ENCODE measurements around the gene AFF3. TPM values are rescaled to one million over a fixed set of nuclear protein-coding genes. Genes with fewer than 3 reads are reported as not detected.
"Not testable (repeated sequence)": the region's sequence is repeated elsewhere in the genome, so short reads cannot be mapped to it uniquely, and the experiment has no call there.

AFF3 gene
- total and polyA plus RNA-seq, 8 donors: 1.4 to 78.8 (median 14.7) TPM

DNA sequence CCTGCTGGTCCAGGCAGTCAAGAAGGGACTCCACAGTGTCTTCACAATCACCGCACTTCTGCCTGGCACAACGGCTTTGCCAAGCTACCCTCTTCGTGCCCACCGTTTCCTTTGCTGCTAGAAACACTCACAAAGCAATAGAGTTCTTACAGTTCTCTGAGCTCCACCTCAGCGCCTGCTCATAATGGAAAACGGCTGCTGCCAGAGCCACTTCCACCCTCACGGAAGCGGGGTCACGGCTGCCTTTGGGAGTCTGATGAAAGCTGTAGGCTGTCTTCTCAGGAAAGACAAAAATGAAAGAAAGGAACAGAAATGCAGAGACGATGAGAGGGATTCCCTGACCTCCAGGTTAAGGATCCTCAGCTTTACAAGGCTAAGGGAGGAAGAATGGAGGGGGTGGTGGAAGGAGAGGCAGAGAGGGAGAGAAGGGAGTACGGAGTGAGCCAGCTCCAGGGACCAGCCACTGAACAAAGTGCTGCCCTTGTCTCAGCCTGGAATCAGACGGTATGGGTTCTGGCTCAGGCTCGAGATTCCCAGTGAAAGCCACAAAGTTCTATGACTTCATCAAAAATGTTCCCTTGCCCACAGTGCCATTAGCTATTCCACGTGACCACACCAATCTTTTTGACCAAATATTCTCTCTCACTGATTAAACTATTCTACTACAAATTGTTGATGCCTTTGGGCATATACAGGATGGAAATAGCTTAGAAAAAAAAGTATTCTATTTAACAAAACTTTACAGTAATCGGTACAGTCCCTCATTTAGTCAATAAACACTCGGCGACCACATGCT, 58.8 kb downstream of the AFF3 start:
- not testable (repeated sequence) for H3K36me3 ChIP-seq
- H3K27ac ChIP-seq: peak overlapping the region in 1 of 5 donors; percentile 24

DNA sequence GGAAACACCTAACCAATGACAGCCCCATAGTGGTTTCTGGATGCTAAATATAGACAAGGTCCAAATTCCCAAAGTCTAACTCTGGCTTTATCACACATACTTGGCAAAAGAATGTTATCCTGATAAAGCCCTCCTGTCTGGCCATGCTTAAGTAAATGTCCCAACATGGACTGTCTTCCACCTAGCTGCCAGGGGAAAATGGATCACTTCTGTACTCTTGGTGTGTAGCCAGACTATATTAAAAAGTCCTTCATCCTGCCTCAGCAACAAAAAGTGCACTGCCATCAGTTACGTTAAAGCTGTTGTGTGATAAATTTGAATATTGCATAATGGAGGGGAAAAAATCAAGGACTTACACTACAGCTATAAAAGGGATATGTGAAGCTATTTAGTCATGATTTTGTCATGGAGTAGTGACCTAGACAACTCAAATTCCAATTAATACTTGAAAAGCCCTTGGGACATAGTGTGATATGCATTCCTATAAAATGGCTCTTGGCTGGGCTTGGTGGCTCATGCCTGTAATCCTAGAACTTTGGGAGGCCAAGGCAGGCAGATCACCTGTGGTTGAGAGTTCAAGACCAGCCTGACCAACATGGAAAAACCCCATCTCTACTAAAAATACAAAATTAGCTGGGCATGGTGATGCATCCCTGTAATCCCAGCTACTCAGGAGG, 60.0 kb downstream of the AFF3 start:
- H3K27ac ChIP-seq: peak overlapping the region in 1 of 5 donors; percentile 24
- intact Hi-C loops (cut with DNase I; ENCODE audit: low total_unique reads); H3K9me3 ChIP-seq; H3K36me3 ChIP-seq; H3K27me3 ChIP-seq; H3K4me3 ChIP-seq; DNase-seq: not testable (repeated sequence)
- H3K4me1 ChIP-seq: peaks cover 0 to 11% (median 0%) of the 10 kb centered on the region in 4 donors
- WGBS, 5 donors: 40 to 71% (median 66%) methylated on average over 1 of the region's 1 CpG

More for the DNA sequence above, 58.8 kb downstream of the AFF3 start:
- DNase-seq; H3K4me3 ChIP-seq; H3K4me1 ChIP-seq; H3K27me3 ChIP-seq; intact Hi-C loops (cut with DNase I; ENCODE audit: low total_unique reads); H3K9me3 ChIP-seq: not testable (repeated sequence)
- 84 to 92% (median 88%) methylated on average over 14 to 15 of the region's 17 CpGs for WGBS, 5 donors

- H3K27ac ChIP-seq: no peak overlapping the region
- no peak overlapping the region for H3K4me3 ChIP-seq
- intact Hi-C loops (cut with DNase I; ENCODE audit: low total_unique reads): no loop called here
- peaks cover 0 to 26% (median 0%) of the 10 kb centered on the region in 4 donors for H3K4me1 ChIP-seq
- WGBS, 5 donors: 82 to 94% (median 89%) methylated on average over 3 of the region's 3 CpGs
- no peaks in the 10 kb centered on the region for H3K36me3 ChIP-seq
- no peaks in the 10 kb centered on the region for H3K27me3 ChIP-seq
- no peak for DNase-seq
- TF ChIP-seq POLR2A (IDR thresholded peaks at IDR 0.05) (no peak), POLR2AphosphoS5 (IDR thresholded peaks at IDR 0.05) (no peak)
- no peaks in the 10 kb centered on the region for H3K9me3 ChIP-seq
Observed at GRCh38 chr2:100077935-100078334, 64.5 kb downstream of the AFF3 start.

DNA sequence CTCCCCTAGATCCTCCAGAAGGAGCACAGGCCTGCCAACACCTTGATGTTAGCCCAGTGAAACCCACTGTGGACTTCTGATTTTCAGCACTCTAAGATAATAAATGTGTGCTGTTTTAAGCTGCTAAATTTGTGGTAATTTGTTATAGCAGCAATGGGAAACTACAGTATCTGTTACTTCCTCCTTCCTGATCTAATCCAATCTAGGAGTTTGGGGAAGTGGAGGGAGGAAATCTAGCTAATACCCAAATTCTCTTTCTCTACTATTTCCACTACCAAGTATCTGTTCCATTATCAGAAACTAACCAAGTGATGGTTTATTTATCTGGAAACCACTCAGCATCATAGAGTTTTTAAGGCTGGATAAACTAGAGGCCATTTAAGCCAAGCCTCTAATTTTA, 64.9 kb downstream of the AFF3 start:
- TF ChIP-seq POLR2A (IDR thresholded peaks at IDR 0.05) (no peak), EP300 (IDR thresholded peaks at IDR 0.05) (no peak), POLR2AphosphoS5 (IDR thresholded peaks at IDR 0.05) (no peak)
- TF ChIP-seq, protein P1, sequence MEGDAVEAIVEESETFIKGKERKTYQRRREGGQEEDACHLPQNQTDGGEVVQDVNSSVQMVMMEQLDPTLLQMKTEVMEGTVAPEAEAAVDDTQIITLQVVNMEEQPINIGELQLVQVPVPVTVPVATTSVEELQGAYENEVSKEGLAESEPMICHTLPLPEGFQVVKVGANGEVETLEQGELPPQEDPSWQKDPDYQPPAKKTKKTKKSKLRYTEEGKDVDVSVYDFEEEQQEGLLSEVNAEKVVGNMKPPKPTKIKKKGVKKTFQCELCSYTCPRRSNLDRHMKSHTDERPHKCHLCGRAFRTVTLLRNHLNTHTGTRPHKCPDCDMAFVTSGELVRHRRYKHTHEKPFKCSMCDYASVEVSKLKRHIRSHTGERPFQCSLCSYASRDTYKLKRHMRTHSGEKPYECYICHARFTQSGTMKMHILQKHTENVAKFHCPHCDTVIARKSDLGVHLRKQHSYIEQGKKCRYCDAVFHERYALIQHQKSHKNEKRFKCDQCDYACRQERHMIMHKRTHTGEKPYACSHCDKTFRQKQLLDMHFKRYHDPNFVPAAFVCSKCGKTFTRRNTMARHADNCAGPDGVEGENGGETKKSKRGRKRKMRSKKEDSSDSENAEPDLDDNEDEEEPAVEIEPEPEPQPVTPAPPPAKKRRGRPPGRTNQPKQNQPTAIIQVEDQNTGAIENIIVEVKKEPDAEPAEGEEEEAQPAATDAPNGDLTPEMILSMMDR (IDR thresholded peaks at IDR 0.05): no peak
- Histone ChIP-seq H3K4me1 (peaks cover 0 to 29% (median 2%) of the 10 kb centered on the region in 4 donors), H3K4me3 (no peak overlapping the region), H3K36me3 (no peaks in the 10 kb centered on the region), H3K27me3 (no peaks in the 10 kb centered on the region), H3K9me3 (no peaks in the 10 kb centered on the region), H3K27ac (no peak overlapping the region)
- DNase-seq: peak in 1 of 2 donors; percentile 0
- intact Hi-C loops (cut with DNase I; ENCODE audit: low total_unique reads): no loop called here

- intact Hi-C loops (cut with DNase I; ENCODE audit: low total_unique reads): no loop called here
- 64 to 78% (median 68%) methylated on average over 3 of the region's 3 CpGs for WGBS, 5 donors
- Histone ChIP-seq H3K27me3 (no peaks in the 10 kb centered on the region), H3K27ac (no peak overlapping the region), H3K4me1 (peaks cover 0 to 31% (median 4%) of the 10 kb centered on the region in 4 donors), H3K36me3 (no peaks in the 10 kb centered on the region), H3K4me3 (no peak overlapping the region), H3K9me3 (no peaks in the 10 kb centered on the region)
- TF ChIP-seq POLR2AphosphoS5 (IDR thresholded peaks at IDR 0.05): no peak
- no peak for TF ChIP-seq POLR2A (IDR thresholded peaks at IDR 0.05)
- no peak for TF ChIP-seq EP300 (IDR thresholded peaks at IDR 0.05)
- TF ChIP-seq, protein P1 (IDR thresholded peaks at IDR 0.05): no peak
- peak in 1 of 2 donors; percentile 1 for DNase-seq
Observed at GRCh38 chr2:100075532-100075931, 66.9 kb downstream of the AFF3 start.

GRCh38 chr2:100073110-100073509, 69.3 kb downstream of the AFF3 start:
- Histone ChIP-seq H3K36me3 (no peaks in the 10 kb centered on the region), H3K9me3 (no peaks in the 10 kb centered on the region), H3K4me3 (no peak overlapping the region), H3K27me3 (no peaks in the 10 kb centered on the region), H3K27ac (no peak overlapping the region), H3K4me1 (peaks cover 14 to 54% (median 22%) of the 10 kb centered on the region in 4 donors)
- TF ChIP-seq EP300 (IDR thresholded peaks at IDR 0.05) (no peak), POLR2A (IDR thresholded peaks at IDR 0.05) (no peak), POLR2AphosphoS5 (IDR thresholded peaks at IDR 0.05) (no peak)
- TF ChIP-seq, protein P1 (IDR thresholded peaks at IDR 0.05): no peak
- no peak for DNase-seq
- WGBS, 5 donors: 86 to 96% (median 91%) methylated on average over 3 of the region's 3 CpGs
- intact Hi-C loops (cut with DNase I; ENCODE audit: low total_unique reads): no loop called here

Measured in stomach (tissue), 9 donors.